MM.1S (cell line): ENCODE measurements around the gene GPR155.

Source experiments
- CTCF ChIP-seq: fragments of 300-600 bp; sonication (generic); IDR thresholded peaks from 2 replicates; pipeline ENCODE4 v1.5.1; 2016; ENCODE audit warnings: antibody characterized with exemption, low read length, mixed read lengths
- EZH2 ChIP-seq: fragments of 300-600 bp; sonication (generic); optimal IDR thresholded peaks from 2 replicates; pipeline ENCODE3; 2017; ENCODE audit warnings: low read depth, mild to moderate bottlenecking, antibody characterized with exemption, low read length, mixed read lengths

GRCh38 chr2:174436351-174436750, 50.5 kb downstream of the GPR155 start:
- TF ChIP-seq CTCF (no peak), EZH2 (no peak)
